ENCODE results near the gene SEC61A1. TPM values are rescaled to one million over a fixed set of nuclear protein-coding genes. Genes with fewer than 3 reads are reported as not detected.

Gene SEC61A1
- total RNA-seq, 1 experiment from 2014 or later, result 246 TPM

GRCh38 chr3:128009952-128010846, 42.0 kb upstream of the SEC61A1 start:
- intact Hi-C loops (cut with micrococcal nuclease; ENCODE audit: unreplicated experiment), result no loop called here
- BruUV-seq (replicated peaks), result no TSS peak

DNA sequence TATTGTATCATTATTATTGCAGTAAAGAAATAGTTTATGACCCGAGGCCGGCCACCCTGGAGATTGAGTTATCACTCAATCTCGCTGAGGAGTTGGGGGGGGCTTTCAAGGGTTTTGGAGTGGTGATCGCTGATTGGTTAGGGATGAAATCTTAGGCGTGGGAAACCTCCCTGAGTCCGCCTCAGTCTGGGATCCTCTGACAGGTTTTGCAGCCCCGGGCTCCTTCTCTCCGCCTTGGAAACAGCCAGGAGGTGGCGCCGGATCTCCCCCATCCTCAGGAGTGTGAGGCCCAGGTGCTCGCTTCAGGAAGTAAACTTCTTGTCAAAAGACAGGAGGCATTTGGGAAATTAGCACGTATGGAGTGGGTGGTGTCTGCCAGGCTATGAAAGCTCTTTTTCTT, 41.1 kb upstream of the SEC61A1 start:
- Histone ChIP-seq H3K4me1 (ENCODE audit: control insufficient read depth, insufficient read depth, low read length) (no peaks in the 10 kb centered on the region), H3K9me3 (ENCODE audit: control insufficient read depth, insufficient read depth, low read depth, low read length) (no peaks in the 10 kb centered on the region), H3K27ac (ENCODE audit: low read length) (no peak overlapping the region), H3K4me3 (ENCODE audit: low read depth in 2 of 2, low read length in 2 of 2) (peak overlapping the region in 1 of 2 experiments; percentile 11; a peak in 1 of 4 replicates), H3K36me3 (ENCODE audit: control insufficient read depth, insufficient read depth, low read length) (no peaks in the 10 kb centered on the region), H3K27me3 (ENCODE audit: control insufficient read depth, insufficient read depth, low read length) (no peaks in the 10 kb centered on the region)
- TF ChIP-seq, protein P1, sequence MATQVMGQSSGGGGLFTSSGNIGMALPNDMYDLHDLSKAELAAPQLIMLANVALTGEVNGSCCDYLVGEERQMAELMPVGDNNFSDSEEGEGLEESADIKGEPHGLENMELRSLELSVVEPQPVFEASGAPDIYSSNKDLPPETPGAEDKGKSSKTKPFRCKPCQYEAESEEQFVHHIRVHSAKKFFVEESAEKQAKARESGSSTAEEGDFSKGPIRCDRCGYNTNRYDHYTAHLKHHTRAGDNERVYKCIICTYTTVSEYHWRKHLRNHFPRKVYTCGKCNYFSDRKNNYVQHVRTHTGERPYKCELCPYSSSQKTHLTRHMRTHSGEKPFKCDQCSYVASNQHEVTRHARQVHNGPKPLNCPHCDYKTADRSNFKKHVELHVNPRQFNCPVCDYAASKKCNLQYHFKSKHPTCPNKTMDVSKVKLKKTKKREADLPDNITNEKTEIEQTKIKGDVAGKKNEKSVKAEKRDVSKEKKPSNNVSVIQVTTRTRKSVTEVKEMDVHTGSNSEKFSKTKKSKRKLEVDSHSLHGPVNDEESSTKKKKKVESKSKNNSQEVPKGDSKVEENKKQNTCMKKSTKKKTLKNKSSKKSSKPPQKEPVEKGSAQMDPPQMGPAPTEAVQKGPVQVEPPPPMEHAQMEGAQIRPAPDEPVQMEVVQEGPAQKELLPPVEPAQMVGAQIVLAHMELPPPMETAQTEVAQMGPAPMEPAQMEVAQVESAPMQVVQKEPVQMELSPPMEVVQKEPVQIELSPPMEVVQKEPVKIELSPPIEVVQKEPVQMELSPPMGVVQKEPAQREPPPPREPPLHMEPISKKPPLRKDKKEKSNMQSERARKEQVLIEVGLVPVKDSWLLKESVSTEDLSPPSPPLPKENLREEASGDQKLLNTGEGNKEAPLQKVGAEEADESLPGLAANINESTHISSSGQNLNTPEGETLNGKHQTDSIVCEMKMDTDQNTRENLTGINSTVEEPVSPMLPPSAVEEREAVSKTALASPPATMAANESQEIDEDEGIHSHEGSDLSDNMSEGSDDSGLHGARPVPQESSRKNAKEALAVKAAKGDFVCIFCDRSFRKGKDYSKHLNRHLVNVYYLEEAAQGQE (IDR thresholded peaks at IDR 0.05; ENCODE audit: insufficient read depth in 1 of 2, low read depth in 2 of 2, low read length in 1 of 2), result no peak
- no peak for TF ChIP-seq POLR2AphosphoS5 (IDR thresholded peaks at IDR 0.05; ENCODE audit: low read depth, low read length)
- TF ChIP-seq, protein P2, sequence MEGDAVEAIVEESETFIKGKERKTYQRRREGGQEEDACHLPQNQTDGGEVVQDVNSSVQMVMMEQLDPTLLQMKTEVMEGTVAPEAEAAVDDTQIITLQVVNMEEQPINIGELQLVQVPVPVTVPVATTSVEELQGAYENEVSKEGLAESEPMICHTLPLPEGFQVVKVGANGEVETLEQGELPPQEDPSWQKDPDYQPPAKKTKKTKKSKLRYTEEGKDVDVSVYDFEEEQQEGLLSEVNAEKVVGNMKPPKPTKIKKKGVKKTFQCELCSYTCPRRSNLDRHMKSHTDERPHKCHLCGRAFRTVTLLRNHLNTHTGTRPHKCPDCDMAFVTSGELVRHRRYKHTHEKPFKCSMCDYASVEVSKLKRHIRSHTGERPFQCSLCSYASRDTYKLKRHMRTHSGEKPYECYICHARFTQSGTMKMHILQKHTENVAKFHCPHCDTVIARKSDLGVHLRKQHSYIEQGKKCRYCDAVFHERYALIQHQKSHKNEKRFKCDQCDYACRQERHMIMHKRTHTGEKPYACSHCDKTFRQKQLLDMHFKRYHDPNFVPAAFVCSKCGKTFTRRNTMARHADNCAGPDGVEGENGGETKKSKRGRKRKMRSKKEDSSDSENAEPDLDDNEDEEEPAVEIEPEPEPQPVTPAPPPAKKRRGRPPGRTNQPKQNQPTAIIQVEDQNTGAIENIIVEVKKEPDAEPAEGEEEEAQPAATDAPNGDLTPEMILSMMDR (IDR thresholded peaks at IDR 0.05), result peak; percentile 78
- no peak for TF ChIP-seq TCF7L2 (IDR thresholded peaks at IDR 0.05; ENCODE audit: low read depth, low read length)
- no peak for TF ChIP-seq SIN3A (IDR thresholded peaks at IDR 0.05; ENCODE audit: borderline replicate concordance, insufficient read depth, low read depth, low read length)
- no peak for DNase-seq (ENCODE audit: low read depth, low spot score)
- no TSS peak for BruUV-seq (replicated peaks)
- intact Hi-C loops (cut with micrococcal nuclease; ENCODE audit: unreplicated experiment) (no loop called here), in situ Hi-C loops (cut with HindIII; ENCODE audit: low pct_unique_long_range_greater_than_20kb, low sequenced_read_pairs) (no loop called here)
- ChIA-PET POLR2A (no interaction called here), CTCF (no interaction called here)
- peak; percentile 84 for ATAC-seq

More at GRCh38 chr3:128009952-128010846, 42.0 kb upstream of the SEC61A1 start:
- ChIA-PET CTCF (no interaction called here), POLR2A (no interaction called here)
- ATAC-seq, result no peak
- in situ Hi-C loops (cut with HindIII; ENCODE audit: low pct_unique_long_range_greater_than_20kb, low sequenced_read_pairs), result no loop called here
- Histone ChIP-seq H3K27ac (ENCODE audit: low read length) (no peak overlapping the region), H3K4me1 (ENCODE audit: control insufficient read depth, insufficient read depth, low read length) (no peaks in the 10 kb centered on the region), H3K36me3 (ENCODE audit: control insufficient read depth, insufficient read depth, low read length) (no peaks in the 10 kb centered on the region), H3K9me3 (ENCODE audit: control insufficient read depth, insufficient read depth, low read depth, low read length) (no peaks in the 10 kb centered on the region), H3K27me3 (ENCODE audit: control insufficient read depth, insufficient read depth, low read length) (no peaks in the 10 kb centered on the region), H3K4me3 (ENCODE audit: low read depth in 2 of 2, low read length in 2 of 2) (no peak overlapping the region)
- TF ChIP-seq, protein P2 (IDR thresholded peaks at IDR 0.05), result no peak
- TF ChIP-seq, protein P1 (IDR thresholded peaks at IDR 0.05; ENCODE audit: insufficient read depth in 1 of 2, low read depth in 2 of 2, low read length in 1 of 2), result no peak
- TF ChIP-seq SIN3A (IDR thresholded peaks at IDR 0.05; ENCODE audit: borderline replicate concordance, insufficient read depth, low read depth, low read length), result no peak
- no peak for DNase-seq (ENCODE audit: low read depth, low spot score)
